Choroid plexus epithelial cell (primary cell): ENCODE results near the gene GALNT1.

ENCODE experiments used
- DNase-seq: peaks from one replicate; pipeline ENCODE4 v3.0.0-alpha.2; 2010; ENCODE audit warnings: low read depth
- H3K4me3 ChIP-seq: 2 replicates; pipeline ENCODE4 v1.5.1; 2011; ENCODE audit warnings: low read depth, mild to moderate bottlenecking, control low read depth, low read length, moderate library complexity
- TF ChIP-seq, protein P1 (sequence below): conservative IDR thresholded peaks from 2 replicates; pipeline ENCODE4 v1.5.1; 2011; ENCODE audit warnings: low read depth, mild to moderate bottlenecking, control low read depth, inconsistent platforms, low read length, moderate library complexity

GALNT1 gene

DNA sequence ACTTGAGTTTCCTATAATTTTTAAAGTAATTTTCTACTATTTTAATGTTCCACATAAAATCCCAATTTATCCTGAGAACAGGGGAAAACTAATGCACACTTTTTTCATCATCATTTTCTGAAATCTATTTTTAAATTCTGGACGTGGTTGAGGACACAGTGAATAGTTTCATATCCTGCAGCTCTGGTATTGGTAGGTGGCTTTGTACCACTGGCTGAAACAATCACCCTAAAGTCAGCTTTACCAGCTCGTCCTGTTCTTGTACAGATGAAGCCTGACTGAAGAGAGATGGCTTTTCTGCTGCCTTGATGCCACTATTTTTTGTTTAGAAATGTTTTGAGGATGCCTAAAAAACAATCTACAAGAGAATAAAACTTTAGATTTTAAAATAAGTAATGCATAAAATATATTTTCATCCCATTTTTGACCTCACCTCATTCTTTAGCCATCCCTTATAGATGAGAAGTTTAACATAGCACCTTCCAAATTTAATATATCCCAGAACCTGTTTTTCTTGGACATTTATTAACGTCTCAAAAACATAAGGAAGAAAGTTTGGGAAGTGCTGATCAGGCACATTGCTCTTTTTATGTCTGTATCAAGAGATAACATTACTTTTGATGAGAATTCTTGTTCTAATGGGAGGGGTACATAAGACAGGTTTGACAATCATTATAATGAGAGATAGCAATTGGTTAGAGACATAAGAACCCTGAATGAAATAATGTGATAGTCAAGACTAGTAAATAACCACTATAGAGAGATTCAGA lies 80.9 kb downstream of the GALNT1 start:
- TF ChIP-seq, protein P1, sequence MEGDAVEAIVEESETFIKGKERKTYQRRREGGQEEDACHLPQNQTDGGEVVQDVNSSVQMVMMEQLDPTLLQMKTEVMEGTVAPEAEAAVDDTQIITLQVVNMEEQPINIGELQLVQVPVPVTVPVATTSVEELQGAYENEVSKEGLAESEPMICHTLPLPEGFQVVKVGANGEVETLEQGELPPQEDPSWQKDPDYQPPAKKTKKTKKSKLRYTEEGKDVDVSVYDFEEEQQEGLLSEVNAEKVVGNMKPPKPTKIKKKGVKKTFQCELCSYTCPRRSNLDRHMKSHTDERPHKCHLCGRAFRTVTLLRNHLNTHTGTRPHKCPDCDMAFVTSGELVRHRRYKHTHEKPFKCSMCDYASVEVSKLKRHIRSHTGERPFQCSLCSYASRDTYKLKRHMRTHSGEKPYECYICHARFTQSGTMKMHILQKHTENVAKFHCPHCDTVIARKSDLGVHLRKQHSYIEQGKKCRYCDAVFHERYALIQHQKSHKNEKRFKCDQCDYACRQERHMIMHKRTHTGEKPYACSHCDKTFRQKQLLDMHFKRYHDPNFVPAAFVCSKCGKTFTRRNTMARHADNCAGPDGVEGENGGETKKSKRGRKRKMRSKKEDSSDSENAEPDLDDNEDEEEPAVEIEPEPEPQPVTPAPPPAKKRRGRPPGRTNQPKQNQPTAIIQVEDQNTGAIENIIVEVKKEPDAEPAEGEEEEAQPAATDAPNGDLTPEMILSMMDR = no peak
- DNase-seq = no peak
- no peak overlapping the region for H3K4me3 ChIP-seq

DNA sequence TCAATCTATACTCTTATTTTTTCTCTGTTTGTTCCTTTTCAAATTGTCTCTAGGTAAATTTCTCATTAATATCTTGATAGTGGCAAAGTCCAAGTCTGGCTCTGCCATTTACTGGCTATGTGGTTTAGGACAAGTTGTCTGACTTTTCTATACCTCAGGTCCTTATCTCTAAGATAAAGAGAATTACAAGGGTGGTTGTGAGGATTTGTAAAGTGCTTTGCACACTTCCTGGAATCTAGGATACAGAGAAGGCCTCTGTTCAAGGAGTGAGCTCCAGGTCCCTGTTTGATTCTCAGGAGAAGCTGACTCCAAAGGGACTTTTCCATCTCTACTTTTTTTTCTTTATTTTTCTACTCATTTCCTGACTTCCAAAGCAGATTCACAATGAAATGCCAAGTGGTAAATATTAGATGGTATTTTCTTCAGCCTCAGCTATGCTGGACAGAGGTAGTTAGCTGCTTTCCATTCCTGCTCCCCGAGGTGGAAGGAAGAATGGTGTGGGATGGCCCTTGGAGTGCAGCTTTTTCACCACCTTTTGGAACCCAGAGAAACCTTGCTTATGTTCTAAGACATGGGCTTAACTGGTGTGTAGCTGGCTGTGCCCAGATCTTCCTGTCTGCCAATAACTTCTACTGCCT lies 90.5 kb downstream of the GALNT1 start:
- TF ChIP-seq, protein P1 = no peak
- peak; percentile 25 for DNase-seq
- no peak overlapping the region for H3K4me3 ChIP-seq

- TF ChIP-seq, protein P1 = no peak
- DNase-seq = peak; percentile 68
- H3K4me3 ChIP-seq = no peak overlapping the region
These were observed 91.4 kb downstream of the GALNT1 start for GRCh38 chr18:35672897-35673296.

DNA sequence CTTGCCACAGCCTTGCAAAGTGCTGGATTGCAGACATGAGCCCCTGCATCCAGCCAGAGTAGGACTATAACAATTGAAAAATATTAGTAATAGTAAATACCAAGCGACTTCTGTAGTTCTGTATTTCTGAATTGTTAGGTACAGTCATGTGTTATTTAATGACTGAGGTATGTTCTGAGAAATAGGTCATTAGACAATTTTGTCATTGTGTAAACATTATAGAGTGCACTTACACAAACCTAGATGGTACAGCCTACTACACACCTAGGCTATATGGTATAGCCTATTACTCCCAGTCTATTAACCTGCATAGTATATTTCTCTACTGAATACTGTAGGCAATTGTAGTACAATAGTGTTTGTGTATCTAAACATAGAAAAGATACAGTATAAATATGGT lies 92.1 kb downstream of the GALNT1 start:
- TF ChIP-seq, protein P1 = no peak
- DNase-seq = no peak
- no peak overlapping the region for H3K4me3 ChIP-seq

DNA sequence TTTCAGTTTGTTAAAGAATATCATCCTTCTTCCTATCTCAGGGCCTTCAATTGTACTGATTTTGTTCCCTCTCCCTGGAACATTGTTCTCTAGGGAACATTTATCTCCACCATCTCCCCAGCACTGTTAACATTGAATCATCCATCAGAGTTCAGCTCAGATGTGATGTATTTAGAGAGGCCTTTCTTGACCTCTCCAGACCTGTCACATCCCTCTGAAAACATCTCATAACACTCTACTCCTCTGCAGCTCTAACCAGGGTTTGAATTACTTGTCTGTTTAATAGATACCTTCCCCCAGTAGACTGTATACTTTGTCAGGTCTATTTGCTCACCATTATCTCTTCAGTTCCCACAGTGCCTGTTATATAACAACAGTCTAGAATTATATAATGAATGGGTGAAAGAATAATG lies 98.6 kb downstream of the GALNT1 start:
- no peak for DNase-seq
- no peak overlapping the region for H3K4me3 ChIP-seq
- TF ChIP-seq, protein P1 = no peak

GRCh38 chr18:35682281-35682867 lies 100.8 kb downstream of the GALNT1 start:
- TF ChIP-seq, protein P1 = no peak
- peak; percentile 52 for DNase-seq

GRCh38 chr18:35683021-35683420 lies 101.5 kb downstream of the GALNT1 start:
- TF ChIP-seq, protein P1 = no peak
- H3K4me3 ChIP-seq = no peak overlapping the region
- no peak for DNase-seq

More at GRCh38 chr18:35682281-35682867, 100.8 kb downstream of the GALNT1 start:
- no peak overlapping the region for H3K4me3 ChIP-seq
